Heart right ventricle (tissue), 16 donors: Measurements from ENCODE around the gene ABHD10. TPM values are rescaled to one million over a fixed set of nuclear protein-coding genes. Genes with fewer than 3 reads are reported as not detected.

Experiments
- ATAC-seq, 8 donors: fragments of 200-7000 bp; cut with Tn5 transposase; one replicate each; pipeline ENCODE4 v1.9.1; 2020; ENCODE audit warnings: mild to moderate bottlenecking in 8 of 8, moderate library complexity in 8 of 8, moderate number of reproducible peaks in 1 of 8
- DNase-seq, 2 donors: peaks; one replicate each; pipeline ENCODE4 v3.0.0-alpha.2; 2020
- H3K27ac ChIP-seq, 10 donors: fragments of 200-600 bp; sonication (generic) in 2 of 10; one replicate each; pipeline versions ENCODE4 v1.5.0 to v1.8.0; 2020 to 2022; ENCODE audit warnings: mild to moderate bottlenecking in 3 of 10
- H3K27me3 ChIP-seq, 7 donors: fragments of 200-600 bp; one replicate each; pipeline ENCODE4 v1.8.0; 2021 to 2022; ENCODE audit warnings: mild to moderate bottlenecking in 2 of 7
- H3K36me3 ChIP-seq, 9 donors: fragments of 200-600 bp; sonication (generic) in 1 of 9; one replicate each; pipeline versions ENCODE4 v1.5.0 to v1.8.0; 2020 to 2022; ENCODE audit warnings: mild to moderate bottlenecking in 2 of 9
- H3K4me1 ChIP-seq, 9 donors: fragments of 200-600 bp; sonication (generic) in 1 of 9; one replicate each; pipeline versions ENCODE4 v1.5.0 to v1.8.0; 2020 to 2022; ENCODE audit warnings: mild to moderate bottlenecking in 4 of 9
- H3K4me3 ChIP-seq, 10 donors: fragments of 200-600 bp; sonication (generic) in 2 of 10; one replicate each; pipeline versions ENCODE4 v1.5.0 to v1.8.0; 2020 to 2022; ENCODE audit warnings: mild to moderate bottlenecking in 7 of 10, moderate library complexity in 2 of 10
- H3K9me3 ChIP-seq, 11 donors: fragments of 200-600 bp in 10 of 11; sonication (generic) in 2 of 11; one replicate each; pipeline versions ENCODE4 v1.5.0 to v1.8.0; 2013 to 2022; ENCODE audit warnings: mild to moderate bottlenecking in 2 of 11, control low read depth in 1 of 11, moderate library complexity in 1 of 11
- WGBS, 2 donors: extraction: QIAGEN DNeasy Blood & Tissue Kit; methylation state at CpG; one replicate each; pipeline ENCODE4 v1.1.7; 2013; ENCODE audit warnings: inconsistent platforms in 1 of 2; 5-methylcytosine and 5-hydroxymethylcytosine counted together
- intact Hi-C, 10 donors: fragments of 100-400 bp; cut with DNase I; formaldehyde crosslinking; loops; one replicate each; pipeline versions ENCODE4 v1.11.1 to v1.14.2; 2022
- polyA plus RNA-seq, 2 donors: library from polyadenylated mRNA; stranded (reverse); fragments of 200-250 nt; gene quantifications; one replicate each; pipeline ENCODE4 v1.2.3, GENCODE V29; 2013
- total RNA-seq, 10 donors: library from RNA; stranded (reverse); fragmentation: NEBNext Ultra II Directional in 3 of 10; extraction: Animal tissue kit (Norgen Biotek cat#: 25700) in 3 of 10; gene quantifications; one replicate each; pipeline versions ENCODE4 v1.2.1 to v1.2.4, GENCODE V29; 2021 to 2023
- TF ChIP-seq, protein P1 (sequence below), 9 donors: fragments of 200-600 bp; sonication (generic) in 2 of 9; IDR thresholded peaks; one replicate each; pipeline versions ENCODE4 v1.5.0 to v1.8.0; 2021 to 2022; ENCODE audit warnings: antibody characterized with exemption in 9 of 9, mild to moderate bottlenecking in 5 of 9, moderate library complexity in 1 of 9
- donor health status: Arrhythmogenic right ventricular cardiomyopathy.
- donor health status: ischemic (EF 13 %, LVEDD 7.1; RV severe dilation, severe dysfunction).
- donor health status: healthy with polysubstance abuse.
- donor health status: DM: no; HTN: yes; CAD: no.
- donor health status: DM: no; HTN: no; CAD: no.
- donor health status: ischemic (EF 25% LVEDD 6.9; RV normal size, moderate dysfunction).
- donor health status: ischemic (EF 25% LVEDD 5.7; RV mildly dilated, moderate dysfunction).
- donor health status: healthy.
- donor health status: DM: yes; HTN: yes; CAD: no.
- donor health status: Ischemic cardiomyopathy.
- donor health status: ischemic (EF 35%, LVEDD 5.7; RV mildly dilated, moderate dysfunction).
- donor health status: nonischemic (EF 11% LVEDD 7.7; RV severe dilation, severe dysfunction).
- donor health status: DM: yes; HTN: yes; CAD: no.
- donor health status: PGD.
- donor health status: ischemic (EF 29% LVEDD 5.4; RV normal size, mild dysfunction).
- donor health status: nonischemic (EF 23%, LVEDD 6.1; RV moderate dilation, normal function).

Gene ABHD10
- total and polyA plus RNA-seq, 12 donors: 10.5 to 57.8 (median 50.1) TPM

DNA sequence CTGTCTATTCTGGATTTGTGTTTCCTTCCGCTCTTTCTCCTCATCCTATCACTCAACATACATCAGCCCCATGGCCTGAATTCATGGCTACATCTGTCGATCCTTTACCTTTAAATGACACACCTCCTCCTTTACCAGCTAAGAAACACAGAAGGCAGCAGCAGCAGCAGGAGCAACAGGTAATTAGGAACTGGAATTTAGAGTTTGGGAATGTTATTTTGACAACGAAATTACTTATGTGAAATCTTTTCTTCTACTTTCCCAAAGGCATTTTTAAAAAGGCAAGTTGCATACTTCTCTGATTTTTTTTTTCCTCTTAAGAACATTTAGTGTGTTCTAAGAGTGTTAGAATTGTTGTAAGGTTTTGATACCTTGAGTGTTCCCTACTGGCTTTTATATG lies 29.1 kb upstream of the ABHD10 start:
- TF ChIP-seq, protein P1, sequence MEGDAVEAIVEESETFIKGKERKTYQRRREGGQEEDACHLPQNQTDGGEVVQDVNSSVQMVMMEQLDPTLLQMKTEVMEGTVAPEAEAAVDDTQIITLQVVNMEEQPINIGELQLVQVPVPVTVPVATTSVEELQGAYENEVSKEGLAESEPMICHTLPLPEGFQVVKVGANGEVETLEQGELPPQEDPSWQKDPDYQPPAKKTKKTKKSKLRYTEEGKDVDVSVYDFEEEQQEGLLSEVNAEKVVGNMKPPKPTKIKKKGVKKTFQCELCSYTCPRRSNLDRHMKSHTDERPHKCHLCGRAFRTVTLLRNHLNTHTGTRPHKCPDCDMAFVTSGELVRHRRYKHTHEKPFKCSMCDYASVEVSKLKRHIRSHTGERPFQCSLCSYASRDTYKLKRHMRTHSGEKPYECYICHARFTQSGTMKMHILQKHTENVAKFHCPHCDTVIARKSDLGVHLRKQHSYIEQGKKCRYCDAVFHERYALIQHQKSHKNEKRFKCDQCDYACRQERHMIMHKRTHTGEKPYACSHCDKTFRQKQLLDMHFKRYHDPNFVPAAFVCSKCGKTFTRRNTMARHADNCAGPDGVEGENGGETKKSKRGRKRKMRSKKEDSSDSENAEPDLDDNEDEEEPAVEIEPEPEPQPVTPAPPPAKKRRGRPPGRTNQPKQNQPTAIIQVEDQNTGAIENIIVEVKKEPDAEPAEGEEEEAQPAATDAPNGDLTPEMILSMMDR (IDR thresholded peaks at IDR 0.05): no peak
- intact Hi-C loops: no loop called here
- Histone ChIP-seq H3K27me3 (no peaks in the 10 kb centered on the region), H3K4me3 (no peak overlapping the region), H3K9me3 (no peaks in the 10 kb centered on the region), H3K4me1 (peaks cover 0 to 24% (median 0%) of the 10 kb centered on the region in 9 donors), H3K27ac (no peak overlapping the region), H3K36me3 (peaks cover 0 to 92% (median 41%) of the 10 kb centered on the region in 9 donors)
- WGBS, 2 donors: 84 to 86% methylated on average over 3 of the region's 3 CpGs
- ATAC-seq: no peak
- no peak for DNase-seq

DNA sequence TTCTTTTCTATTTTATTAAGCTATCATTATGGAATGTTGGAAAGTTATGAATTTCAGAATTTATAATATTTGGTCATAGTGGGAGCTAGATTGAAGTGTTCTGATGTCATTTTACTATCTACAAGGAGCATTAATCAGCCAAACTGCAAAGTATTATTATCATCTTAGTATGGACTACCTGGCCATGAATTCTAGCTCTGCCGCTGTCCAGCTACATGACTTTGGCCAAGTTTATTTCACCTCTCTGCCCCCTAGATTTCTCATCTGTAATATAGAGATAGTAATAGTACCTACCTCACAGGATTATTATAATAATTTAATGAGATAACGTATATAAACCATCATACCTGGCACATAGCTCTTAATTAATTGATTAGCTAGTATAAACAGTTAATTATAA lies 27.8 kb upstream of the ABHD10 start:
- Histone ChIP-seq H3K4me1 (peaks cover 0 to 25% (median 0%) of the 10 kb centered on the region in 9 donors), H3K4me3 (no peak overlapping the region), H3K9me3 (no peaks in the 10 kb centered on the region), H3K36me3 (peaks cover 0 to 92% (median 33%) of the 10 kb centered on the region in 9 donors), H3K27me3 (no peaks in the 10 kb centered on the region), H3K27ac (no peak overlapping the region)
- intact Hi-C loops: no loop called here
- 90 to 93% methylated on average over 2 of the region's 2 CpGs for WGBS, 2 donors
- TF ChIP-seq, protein P1 (IDR thresholded peaks at IDR 0.05): no peak
- no peak for DNase-seq
- no peak for ATAC-seq

DNA sequence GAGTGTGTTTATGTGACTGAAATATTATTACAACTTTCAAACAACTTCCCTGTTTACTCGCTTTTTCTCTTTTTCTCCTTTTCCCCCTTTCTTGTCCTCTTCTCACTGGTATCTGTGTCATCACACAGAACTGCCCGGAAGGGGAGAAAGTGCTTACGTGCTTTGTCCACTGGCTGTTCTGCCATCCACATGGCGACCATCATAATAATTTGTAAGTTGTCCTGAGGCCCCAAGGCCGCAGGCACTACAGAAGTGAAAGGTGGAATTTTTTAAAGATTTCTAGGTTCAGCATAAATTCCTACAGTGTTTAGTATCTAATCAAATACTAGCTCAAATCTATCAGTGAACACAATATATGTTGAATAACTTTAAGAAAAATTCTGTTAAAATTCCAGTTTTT lies 26.7 kb upstream of the ABHD10 start:
- Histone ChIP-seq H3K36me3 (peaks cover 0 to 92% (median 30%) of the 10 kb centered on the region in 9 donors), H3K27me3 (no peaks in the 10 kb centered on the region), H3K4me1 (peaks cover 0 to 33% (median under 1%) of the 10 kb centered on the region in 9 donors), H3K9me3 (no peaks in the 10 kb centered on the region), H3K27ac (no peak overlapping the region), H3K4me3 (no peak overlapping the region)
- ATAC-seq (no peak), DNase-seq (no peak)
- TF ChIP-seq, protein P1 (IDR thresholded peaks at IDR 0.05): no peak
- intact Hi-C loops: no loop called here
- 91 to 93% methylated on average over 5 of the region's 5 CpGs for whole genome bisulfite sequencing, 2 donors

DNA sequence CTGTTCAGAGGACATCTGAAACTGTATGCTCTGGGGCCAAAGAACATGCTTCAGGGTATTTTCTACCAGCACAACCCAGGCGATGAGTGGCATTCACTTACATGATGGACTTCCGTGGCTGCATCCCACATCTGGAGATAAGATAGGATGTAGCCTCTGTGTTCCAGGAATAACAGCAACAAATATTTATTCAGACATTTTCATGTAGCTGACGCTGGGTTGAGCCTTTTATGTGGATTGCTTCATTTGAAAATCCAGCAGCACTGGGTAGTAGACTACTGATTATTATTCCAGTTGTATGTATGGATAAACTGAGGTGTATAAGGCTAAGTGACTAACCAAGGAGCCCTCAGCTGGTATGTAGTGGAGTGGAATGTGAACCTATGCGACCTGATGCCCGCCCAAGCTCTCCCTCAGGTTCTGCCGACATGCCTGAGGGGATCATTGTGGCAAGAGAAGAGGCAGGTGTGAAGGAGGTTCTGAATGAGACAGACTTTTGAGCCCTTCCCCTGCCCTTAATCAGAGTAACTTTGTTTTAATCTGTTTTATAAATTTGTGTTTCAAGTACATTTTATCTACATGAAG lies 25.9 kb upstream of the ABHD10 start:
- H3K9me3 ChIP-seq: no peaks in the 10 kb centered on the region
- H3K36me3 ChIP-seq: peaks cover 0 to 92% (median 30%) of the 10 kb centered on the region in 9 donors
- DNase-seq (no peak), ATAC-seq (peak in 2 of 8 donors; percentile 41 to 42)
- TF ChIP-seq, protein P1 (IDR thresholded peaks at IDR 0.05): no peak
- no peak overlapping the region for H3K27ac ChIP-seq
- intact Hi-C loops: no loop called here
- peaks cover 0 to 37% (median 9%) of the 10 kb centered on the region in 9 donors for H3K4me1 ChIP-seq
- H3K27me3 ChIP-seq: no peaks in the 10 kb centered on the region
- H3K4me3 ChIP-seq: no peak overlapping the region
- WGBS, 2 donors: 44 to 53% methylated on average over 6 of the region's 6 CpGs
